HG03342 (cell line): Measurements from ENCODE around the gene EFNA4.

Source experiments
- ATAC-seq: cut with Tn5 transposase; IDR thresholded peaks from one replicate; pipeline ENCODE4 v1.9.1; 2021; ENCODE audit warnings: mild to moderate bottlenecking, moderate library complexity; ENCODE audit not compliant: unreplicated experiment

Gene EFNA4

DNA sequence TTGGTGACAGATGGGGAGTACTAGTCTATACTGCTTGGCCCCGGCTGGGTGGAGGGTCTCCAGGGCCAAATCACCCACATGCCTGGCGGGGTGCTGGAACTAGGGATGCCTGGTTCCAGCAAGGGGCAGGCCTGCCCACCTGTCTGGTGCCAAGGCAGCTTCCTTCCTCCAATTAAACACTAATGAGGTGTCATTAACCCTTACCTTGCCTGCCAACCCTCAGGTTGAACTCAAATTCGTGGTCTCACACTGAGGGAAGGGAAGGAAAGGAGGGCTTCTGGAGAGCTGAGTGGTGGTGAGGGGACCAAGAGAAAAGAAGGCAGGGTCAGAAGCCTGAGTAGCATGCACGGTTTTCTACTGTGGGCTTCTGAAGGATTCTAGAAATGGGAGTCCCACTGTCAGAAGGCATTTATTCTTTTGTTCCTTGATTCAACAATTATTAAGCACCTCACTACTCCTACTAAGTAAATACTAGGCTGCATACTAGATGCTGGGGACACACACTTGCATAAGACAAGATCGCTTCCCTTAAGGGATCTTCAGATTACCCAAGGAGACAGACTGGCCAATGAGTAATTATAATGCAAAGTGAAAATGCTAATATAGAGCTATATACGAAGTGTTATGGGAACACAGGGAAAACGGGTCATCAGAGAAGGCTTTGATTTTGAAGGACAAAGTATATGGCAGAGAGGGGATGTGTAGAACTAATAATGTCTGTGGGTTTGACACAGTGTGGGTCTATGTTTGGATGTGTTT lies 9.2 kb downstream of the EFNA4 start:
- ATAC-seq = no peak

DNA sequence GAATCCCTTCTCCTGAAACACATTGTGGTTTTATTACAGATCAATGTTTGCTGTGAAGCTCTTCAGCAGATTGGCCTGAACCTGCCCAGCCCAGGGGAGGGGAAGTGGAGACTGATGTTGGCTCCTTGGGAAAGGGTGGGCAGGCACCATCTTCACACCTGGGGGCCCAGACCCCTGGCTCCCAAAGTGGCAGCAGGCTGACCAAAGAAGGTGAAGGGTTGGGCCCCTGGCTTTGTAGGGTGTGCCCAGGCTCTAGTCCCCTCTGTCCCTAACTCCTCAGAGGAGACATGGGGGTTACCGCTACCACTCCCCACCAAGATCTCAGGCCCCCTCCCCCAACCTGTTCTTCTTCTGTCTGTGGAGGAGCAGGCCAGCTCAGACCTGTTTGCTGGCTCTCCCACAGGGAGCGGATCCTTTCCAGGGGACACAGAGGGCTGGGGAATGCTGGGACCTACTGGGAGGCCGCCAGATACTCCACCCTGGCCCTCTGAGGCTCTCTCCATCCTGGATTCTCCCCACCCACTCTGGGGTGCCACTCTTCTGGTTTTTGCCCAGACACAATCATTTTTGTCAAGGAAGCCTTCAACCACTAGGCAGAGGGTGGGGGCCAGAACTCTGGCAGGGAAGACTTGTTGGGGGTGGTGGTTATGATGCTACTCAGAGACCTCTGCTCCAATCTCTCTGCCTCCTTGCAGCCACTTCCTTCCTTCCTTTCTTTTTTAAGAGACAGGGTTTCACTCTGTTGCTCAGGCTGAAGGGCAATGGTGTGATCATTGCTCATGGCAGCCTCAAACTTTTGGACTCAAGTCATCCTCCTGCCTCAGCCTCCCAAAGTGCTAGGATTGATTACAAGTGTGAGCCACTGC lies 10.1 kb downstream of the EFNA4 start:
- no peak for ATAC-seq

DNA sequence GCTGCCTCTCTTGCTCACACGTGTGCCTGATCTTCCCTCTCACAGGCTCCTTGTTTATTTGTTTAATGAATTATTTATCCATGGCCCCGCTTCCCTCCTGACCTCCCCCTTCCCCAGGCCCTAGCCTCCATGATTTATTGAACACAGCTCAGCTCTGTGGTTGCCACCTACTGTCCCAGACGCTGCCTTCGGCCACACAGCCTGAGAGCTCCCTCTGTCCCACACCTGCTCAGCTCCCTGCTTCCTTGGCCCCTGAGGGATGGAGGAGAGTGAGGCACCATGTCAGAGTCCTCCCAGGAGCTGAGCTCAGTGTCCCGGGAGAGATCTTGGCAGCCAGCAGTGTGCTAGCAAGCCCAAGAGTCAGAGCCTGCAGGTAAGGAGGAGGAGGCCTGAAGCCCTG lies 12.0 kb downstream of the EFNA4 start:
- no peak for ATAC-seq

DNA sequence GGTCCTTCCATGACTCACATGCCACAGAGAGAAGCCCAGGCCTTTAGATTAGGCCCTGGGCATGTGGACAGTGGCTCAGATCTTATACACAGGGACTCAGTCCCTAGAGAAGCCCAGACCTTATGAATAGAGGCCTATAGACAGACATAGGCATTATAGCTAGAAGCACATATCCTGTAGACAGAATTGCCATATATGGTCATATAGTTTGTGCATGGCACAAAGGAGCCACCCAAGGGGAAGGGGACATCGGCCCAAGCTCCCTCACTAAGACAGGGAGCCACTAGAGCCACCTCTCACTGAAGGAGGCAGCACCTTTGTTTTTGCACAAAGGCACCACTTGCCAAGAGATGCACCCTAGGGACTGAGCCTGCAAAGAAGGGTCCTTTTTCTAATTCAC lies 12.8 kb downstream of the EFNA4 start:
- no peak for ATAC-seq

DNA sequence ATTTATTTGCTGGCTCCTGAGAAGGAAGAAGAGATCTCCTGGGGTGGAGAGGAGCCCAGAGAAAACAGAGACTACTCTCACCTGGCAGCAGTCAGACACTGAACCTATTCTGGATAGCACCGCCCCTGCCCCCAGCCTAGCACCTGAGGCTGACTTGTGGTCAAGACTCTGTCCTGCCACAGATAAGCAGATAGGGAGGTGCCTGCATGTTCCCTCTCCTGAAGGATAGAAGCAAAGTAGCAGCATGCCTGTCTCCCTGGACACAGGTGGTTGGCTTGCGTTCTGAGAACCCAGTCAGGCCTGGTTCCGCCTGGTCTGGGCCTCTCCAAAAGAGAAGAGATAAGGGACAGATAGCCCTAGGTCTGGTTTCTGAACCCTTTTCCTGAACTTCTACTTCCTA lies 13.8 kb downstream of the EFNA4 start:
- ATAC-seq = no peak

DNA sequence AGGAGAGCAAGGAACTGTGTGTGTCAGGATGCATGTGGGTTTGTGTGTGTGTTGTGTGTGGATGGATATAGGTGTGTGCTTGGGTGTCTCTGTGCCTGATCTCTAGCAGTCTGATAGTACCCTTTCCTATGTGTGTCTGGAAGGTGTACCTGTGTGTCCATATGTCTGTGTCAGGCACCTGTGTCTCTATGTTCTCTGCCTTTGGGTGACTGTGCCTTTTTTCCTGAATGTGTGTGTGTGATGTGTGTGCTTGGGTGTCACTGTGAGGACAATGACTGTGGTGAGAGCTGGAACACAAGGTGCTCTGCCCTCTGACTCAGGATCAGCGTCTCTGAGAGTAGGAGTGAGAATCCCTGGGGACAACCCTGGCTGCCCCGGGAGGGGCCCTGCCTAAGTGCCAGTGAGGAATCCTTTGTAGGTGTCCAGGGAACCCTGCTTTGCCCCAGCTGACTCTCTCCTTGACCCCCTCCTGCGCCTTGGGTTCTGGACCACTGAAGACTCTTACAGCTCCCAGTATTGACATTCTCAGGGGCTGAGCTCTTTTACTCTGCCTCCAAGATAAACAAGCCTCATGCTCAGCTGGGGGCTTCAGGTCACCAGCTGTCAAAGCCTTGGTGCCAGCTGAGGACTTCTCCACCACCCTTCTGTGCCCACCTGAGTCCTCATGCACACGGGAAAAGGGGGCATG lies 14.4 kb downstream of the EFNA4 start:
- ATAC-seq = no peak

DNA sequence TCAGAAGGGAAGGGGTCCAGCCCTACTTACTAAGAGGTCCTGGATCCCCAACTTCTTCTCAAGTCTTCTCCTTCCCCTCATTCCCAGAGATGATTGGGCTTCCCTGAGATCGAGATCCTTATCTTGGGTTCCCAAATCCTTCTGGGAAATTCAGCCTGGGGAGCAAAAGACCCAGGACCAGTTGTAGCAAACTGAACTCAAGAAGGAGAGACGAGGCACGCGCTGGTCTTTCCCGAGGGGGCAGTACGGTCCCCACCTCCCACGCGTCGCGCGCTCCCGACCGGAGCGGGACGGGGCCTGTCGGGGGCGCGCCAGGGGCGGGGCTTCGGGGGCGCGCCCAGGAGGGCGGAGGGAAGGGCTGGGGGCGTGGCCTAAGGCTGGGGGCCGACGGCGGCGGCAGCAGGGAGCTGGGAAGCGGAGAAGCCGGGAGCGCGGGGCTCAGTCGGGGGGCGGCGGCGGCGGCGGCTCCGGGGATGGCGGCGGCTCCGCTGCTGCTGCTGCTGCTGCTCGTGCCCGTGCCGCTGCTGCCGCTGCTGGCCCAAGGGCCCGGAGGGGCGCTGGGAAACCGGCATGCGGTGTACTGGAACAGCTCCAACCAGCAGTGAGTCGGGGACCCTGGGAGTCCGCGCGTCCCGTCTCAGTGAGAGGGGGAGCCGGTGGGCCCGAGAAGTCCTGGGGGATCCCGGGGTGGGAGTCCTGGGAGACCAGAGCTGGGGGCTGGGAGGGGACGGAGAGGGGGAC lies 15.1 kb downstream of the EFNA4 start, which contains the start of gene EFNA3:
TSS of gene EFNA3 (plus strand) at position 369 of the 741 bp plus-strand sequence. CDS start at position 474, 105 bp downstream.
- no peak for ATAC-seq

DNA sequence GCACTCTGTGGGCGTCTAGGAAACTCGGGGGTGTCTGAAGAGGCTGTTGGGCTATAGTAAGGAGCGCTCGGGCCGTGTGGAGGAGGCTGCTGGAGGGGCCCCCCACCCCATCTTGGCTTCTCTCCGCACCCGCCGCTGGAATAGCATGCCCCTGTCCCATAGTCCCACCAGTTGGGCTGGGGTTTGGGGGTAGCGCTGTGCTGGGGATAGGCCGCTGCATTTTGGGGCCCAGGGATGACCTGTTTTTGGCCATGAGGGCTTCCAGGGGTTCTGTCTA lies 15.6 kb downstream of the EFNA4 start:
- ATAC-seq = no peak

DNA sequence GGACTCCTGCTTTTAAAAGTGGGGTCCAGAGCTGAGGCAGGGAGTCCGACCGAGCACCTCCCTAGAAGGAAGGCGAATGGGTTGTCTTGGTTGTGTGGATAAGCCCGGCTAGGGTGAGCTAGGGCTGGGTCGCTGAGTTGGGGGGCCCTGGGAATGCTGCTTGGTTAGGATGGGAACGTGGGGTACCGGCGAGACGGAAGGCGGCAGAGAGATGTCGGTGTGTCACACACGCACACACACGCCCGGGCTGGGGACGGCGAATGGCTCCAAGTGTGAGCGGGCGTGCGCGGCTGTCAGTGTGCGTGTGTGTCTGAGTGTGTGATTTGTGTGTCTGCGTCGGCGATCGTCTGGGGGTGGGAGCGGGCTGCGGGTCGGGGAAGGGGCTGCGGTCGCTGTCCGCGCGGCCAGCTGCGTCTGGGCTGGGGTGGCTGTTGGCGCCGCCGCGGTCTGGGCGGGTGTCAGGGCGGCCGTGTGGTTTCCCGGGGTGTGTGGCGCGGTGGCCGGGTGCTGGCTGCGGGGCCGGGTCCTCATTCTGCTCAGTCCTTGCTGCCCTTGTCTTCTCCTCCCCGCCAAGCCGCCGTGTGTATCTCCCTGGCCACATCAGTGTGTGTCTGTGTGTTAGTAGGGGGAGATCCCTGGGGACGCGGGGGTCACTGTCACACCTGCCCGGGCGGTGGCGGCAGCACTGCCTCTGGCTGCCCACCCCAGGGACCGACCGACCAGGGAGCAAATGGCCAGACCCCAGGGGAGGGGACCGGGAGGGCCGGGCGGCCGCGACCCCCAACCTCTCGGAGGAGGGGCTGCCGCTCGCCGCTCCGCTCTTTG lies 16.2 kb downstream of the EFNA4 start:
- no peak for ATAC-seq

DNA sequence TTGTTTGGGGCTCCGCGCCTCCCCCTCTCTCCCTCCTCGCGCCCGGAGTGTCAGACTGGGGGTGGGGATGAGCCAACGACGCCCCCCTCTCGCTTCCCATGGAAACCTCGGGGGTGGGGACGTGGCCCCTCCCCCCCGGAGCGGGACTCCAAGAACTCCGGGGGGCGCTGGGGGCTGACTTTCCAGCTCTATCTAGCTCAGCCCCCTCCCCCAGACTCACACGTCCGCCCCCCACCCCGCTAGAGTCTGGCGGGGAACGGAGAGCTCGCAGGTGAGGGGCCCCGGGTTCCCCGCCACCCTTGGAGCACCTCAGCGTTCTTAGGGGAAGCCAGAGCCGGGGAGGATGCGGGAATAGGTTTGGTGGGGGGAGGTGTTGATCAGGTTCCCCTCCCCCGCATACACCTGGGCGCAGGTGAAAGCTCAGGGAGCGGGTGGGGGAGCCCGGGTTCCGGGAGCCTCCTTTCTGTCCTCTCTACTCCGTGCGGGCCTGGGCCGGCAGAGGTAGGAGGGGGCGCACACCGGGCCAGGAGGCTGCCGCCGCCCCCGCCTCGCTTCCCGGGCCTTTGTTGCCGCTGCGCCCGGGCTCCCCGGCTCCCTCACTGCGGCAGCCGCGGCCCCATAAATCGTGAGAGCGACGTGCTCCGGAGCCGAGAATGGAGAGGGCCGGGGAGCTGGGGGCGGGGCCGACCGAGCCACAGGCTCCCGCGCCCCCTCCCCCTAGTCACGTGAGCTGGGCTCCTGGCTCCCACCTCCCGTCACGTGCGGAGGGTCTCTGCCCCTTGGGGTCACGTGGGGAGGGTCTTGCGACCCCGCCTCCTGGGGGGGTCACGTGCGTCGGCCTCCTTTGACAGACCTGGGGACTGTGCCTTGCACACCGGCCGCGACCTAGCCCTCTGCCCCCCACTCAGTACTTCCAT lies 17.0 kb downstream of the EFNA4 start:
- ATAC-seq = no peak

DNA sequence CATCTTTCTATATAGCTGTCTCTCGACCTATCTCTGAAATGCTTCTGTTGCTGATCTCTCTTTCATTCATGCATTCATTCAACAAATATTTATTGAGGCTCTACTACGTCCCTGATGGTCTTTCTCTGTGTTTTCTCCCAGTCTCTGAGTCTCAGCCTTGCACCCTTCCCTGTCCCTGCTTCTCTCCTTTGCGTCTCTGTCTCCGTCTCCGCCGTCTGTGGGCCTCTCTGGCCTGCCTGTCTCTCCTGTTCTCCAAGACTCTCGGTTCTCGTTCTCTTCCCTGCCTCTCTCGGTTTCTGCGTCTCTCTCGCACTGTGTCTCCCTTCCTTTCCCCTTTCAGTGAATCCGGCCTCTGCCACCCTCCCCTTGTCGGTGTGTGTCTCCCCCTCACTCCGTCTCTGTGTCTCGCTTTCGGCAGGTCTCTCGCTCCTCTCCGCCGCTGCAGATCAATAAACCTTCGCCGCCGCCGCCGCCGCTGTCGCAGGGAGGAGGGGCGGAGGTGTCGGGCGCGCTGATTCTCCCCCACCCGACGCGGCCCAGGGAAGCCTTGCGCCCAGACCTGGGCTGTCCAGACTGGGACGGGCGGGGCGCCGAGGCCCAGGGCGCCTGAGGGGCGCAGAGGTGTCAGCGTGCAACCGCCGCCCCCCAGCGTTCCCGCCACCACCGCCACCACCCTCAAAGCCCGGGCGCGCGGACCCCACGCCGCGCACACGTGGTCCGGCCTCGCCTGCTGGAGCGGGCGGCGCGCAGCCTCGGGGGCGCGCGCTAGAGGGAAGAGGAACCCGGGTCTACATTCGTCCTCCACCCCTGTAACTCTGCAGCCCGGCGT lies 18.1 kb downstream of the EFNA4 start:
- ATAC-seq = no peak

DNA sequence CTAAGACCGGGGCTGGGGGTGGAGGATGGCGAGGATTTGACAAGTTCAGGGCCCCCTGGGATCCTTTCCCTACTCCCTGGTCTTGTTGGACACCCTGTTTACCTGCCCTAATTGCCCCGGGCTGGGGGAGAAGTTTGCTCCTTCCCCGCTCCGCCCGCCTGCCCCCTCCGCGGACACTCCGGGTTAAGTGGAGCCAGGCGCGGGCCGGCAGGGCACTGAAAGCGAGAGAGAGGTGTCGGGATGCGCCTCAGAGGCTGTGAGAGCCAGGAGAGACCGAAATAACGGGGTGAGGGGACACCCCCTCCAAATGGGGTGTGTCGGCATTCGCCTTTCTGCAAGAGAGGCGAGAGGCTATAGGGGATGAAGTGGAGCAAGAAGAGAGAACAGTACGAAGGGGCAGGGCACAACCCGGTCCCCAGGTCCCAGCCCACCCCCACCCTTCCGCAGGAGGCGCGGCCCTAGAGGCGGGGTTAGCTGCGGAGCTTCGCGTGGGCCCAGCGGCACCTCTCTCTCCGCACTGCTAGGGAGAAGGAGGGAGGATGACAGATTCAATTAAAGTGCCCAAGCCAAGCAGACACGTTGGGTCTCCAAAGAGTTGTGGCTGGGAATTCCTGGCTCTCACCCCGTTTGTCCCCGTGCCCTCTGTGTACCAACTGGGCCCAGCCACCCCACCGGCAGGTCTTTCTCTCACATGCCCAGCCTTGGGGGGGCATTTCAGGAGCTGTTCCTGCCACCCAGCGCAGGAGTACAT lies 18.9 kb downstream of the EFNA4 start:
- ATAC-seq = no peak

DNA sequence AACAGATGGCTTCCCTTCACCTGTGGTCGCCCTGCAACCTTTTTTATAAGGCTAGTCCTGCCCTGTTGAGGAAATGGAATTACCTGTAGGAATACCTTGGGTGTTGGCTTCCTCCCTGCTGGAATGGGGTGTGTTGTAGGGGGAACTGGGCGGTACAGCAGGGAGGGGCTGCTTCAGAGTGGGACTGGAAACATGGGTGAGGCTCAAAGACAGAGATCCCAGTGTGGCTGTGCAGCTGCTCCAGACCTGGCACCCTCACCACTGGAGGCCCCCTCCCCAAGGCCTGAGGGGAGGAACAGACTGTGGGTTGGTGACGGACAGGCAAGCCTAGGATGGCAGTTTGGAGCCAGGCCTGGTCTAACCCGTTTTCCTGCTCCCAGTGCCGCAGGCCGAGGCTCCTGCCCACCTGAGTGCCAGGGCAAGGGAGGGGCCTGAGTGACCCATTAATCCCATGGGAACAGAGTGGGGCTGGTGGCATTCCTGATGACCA lies 19.6 kb downstream of the EFNA4 start:
- ATAC-seq = no peak

DNA sequence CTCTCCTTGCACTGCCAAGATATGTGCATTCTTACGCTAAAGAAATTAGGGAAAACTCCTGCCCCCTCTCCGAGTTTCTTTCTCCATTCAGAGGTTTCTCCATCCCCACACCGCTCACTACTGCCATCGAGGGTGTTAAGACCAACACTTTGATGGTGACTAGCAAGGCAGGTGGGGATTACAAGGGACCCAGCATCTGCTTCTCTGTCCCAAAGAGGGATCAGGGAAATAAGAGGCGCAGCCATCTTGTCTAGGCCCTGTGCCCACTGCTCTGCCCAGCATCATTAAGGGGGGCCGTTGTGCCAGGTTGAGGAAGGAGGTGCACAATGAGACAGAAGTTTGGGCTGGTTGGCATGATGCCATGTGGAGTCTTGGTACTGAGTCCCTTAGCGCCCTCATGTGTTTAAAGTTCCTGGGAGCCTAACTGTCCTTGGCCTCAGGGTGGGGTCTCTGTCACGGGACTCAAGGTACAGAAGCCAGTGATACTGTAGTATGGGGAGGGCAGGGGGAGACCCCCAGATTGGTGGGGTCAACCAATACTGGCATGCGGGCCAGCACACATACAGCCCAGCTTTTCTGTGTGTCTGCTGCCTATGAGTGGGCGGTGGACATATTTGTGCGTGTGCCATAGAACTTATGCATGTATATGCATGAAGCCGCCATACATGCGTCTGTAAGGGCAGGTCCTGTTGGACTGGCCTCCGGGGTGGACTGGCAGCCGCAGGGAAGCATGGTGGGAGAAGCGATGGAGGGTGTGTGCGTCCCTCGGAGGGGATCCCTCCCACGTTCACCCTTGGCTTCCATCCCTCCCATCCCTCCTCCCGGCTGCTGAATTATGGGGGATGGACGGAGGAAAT lies 20.6 kb downstream of the EFNA4 start:
- ATAC-seq = no peak

DNA sequence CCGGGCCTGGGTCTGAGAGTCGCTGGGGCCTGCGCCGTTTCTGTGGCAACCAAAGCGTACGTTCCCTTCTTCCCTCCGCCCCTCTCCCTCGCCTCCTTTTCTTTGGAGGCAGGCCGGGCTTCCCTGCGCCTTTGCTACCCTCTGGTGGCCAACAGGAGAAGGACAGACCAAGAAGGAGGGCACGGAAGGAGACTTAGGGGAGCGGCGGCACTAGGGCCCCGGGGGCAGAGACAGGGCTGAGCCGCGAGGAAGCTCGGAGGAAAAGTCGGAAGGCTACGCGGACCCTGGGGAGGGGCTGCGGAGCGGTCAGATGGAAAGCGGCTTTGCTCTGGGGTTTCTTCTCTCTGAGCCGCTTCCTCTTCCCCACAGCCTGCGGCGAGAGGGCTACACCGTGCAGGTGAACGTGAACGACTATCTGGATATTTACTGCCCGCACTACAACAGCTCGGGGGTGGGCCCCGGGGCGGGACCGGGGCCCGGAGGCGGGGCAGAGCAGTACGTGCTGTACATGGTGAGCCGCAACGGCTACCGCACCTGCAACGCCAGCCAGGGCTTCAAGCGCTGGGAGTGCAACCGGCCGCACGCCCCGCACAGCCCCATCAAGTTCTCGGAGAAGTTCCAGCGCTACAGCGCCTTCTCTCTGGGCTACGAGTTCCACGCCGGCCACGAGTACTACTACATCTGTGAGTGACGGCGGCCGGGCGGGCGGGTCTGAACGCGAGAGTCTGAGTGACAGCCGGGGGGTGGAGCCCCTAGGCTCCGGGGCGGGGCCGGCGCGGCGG lies 21.4 kb downstream of the EFNA4 start:
- peak; percentile 68 for ATAC-seq
